Thyroid gland (tissue), 4 donors: ENCODE results near the gene PIP4K2B.

Source experiments
- CTCF ChIP-seq, 6 experiments: fragments of 200-600 bp in 3 of 6; fragments of 450-650 bp in 3 of 6; sonication (generic) in 3 of 6; IDR thresholded peaks; one replicate each; pipeline ENCODE4 v1.5.1; 2016 to 2019; ENCODE audit warnings: antibody characterized with exemption in 6 of 6, mild to moderate bottlenecking in 2 of 6, inconsistent platforms in 1 of 6, moderate library complexity in 1 of 6
- POLR2A ChIP-seq, 2 donors: fragments of 450-650 bp; IDR thresholded peaks; one replicate each; pipeline ENCODE4 v1.6.1; 2017; ENCODE audit warnings: antibody characterized with exemption in 2 of 2, mild to moderate bottlenecking in 2 of 2, moderate library complexity in 1 of 2

DNA sequence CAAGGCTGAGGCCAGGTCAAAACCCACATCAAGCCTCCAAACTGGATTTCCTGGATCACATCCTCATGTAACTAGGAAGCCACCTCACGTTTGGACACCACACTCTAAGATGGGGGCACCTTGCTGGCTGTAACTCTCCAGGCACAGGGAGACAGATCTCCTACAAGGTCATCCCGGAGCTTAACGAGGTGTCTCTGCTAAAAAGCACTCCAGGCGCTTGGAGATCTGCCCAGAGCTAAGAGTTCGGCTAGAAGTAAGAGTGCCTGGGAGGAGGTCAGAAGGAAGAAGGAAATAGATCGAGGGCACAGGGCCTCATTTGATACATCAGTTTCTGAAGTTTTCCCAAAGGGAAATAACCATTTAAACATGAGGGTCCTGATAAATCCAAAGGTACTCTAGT is 30.9 kb downstream of the PIP4K2B start:
- TF ChIP-seq CTCF (IDR thresholded peaks at IDR 0.05) (no peak), POLR2A (IDR thresholded peaks at IDR 0.05) (no peak)
